HG02610 (cell line): Measurements from ENCODE around the gene MAGI2.
A peak's percentile ranks its signal among the peaks of the same experiment; 100 is the strongest.

Source experiments
- ATAC-seq: cut with Tn5 transposase; IDR thresholded peaks from one replicate; pipeline ENCODE4 v1.9.1; 2021; ENCODE audit warnings: mild to moderate bottlenecking, moderate library complexity; ENCODE audit not compliant: unreplicated experiment

Gene MAGI2

DNA sequence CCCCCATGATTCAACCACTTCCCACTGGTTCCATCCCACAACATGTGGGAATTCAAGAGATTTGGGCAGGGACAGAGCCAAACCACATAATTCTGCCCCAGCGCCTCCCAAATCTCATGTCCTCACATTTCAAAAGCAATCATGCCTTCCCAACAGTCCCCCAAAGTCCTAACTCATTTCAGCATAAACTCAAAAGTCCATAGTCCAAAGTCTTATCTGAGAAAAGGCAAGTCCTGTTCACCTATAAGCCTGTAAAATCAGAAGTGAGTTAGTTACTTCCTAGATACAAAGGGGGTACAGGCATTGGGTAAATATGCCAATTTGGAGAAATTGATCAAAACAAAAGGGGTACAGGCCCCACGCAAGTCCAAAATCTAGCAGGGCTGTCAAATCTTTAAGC is 272.9 kb downstream of the MAGI2 start:
- ATAC-seq: no peak

DNA sequence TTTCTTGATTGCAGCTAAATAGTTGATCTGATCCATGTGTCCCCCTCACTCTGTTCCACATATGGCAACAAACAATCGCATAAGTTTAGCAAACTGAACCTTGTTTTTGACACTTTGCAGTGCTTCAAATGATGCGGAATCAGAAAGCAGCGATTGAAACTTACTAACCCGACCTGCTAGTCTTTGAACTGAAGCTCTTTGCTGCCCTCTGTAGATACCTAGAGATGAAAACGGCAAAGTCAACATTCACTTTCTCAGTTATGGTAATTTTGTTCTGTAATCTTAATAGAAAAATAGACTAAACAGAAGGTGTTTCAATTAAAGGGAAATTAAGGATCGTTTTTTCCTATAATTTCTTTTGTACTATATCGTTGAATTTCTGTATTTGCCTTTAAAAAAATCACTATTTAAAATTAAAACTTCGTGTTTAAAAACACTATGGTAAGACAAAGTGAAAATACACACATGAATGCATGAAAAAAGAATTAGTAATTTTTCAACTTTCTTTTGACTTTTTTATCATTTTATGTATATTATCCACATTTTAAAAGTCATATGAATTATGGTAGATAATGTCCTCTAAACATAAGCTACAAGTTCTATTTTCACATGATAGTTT is 276.5 kb downstream of the MAGI2 start:
- ATAC-seq: peak; percentile 46

DNA sequence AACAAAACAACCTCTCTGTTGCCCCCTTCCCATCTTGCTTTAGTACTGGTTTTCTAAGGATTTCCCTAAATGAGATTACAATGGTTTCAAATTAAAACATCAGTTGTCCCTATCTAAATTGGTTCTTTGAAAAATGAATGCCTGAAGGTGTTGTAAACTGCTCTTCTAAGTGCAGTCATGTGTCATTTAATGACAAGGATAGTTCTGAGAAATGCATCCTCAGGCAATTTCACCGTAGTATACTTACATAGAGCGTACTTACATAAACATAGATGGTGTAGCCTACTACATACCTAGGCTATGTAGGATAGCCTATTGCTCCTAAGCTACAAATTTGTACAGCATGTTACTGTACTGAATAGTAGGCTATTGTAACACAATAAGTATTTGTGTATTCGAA is 278.1 kb downstream of the MAGI2 start:
- no peak for ATAC-seq

DNA sequence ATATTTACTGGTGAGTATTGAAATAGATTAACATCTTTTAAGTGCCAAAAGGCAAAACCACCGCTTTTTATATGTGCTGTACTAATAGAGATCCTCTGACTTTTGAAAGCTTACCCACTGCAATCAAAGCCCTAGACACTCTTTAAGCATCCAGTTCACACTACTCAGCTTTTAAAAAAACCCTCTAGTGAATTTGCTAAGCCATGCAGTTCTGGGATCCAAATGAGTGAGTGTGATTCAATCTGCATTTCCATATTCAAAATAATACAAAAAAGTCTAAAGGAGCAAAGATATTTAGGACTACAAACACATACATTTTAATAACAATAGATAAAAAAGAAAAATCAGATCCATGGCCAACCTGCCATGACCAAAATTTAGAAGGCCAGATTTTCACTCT is 288.2 kb downstream of the MAGI2 start:
- no peak for ATAC-seq

DNA sequence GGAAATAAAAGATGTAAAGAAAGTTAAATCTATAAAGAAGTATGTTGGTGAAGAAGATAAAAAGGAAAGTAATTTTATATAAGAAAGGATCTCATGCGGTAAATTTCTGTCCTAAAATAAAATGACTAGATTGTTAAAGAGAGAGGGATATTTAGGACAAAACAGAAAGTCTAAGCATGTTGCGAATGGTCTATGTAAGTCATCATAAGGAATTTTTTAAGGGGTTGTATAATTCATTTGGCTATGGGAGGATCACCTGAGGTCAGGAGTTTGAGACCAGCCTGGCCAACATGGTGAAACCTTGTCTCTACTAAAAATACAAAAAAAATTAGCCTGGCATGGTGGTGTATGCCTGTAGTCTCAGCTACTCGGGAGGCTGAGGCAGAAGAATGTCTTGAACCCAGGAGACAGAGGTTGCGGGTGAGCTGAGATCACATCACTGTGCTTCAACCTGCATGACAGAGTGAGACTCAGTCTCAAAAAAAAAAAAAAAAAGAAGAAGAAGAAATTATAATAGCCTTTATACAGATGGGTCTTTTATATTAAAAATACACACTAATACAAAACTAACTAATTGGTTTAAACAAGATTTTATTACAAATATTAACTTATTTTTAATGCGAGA is 294.3 kb downstream of the MAGI2 start:
- ATAC-seq: no peak

DNA sequence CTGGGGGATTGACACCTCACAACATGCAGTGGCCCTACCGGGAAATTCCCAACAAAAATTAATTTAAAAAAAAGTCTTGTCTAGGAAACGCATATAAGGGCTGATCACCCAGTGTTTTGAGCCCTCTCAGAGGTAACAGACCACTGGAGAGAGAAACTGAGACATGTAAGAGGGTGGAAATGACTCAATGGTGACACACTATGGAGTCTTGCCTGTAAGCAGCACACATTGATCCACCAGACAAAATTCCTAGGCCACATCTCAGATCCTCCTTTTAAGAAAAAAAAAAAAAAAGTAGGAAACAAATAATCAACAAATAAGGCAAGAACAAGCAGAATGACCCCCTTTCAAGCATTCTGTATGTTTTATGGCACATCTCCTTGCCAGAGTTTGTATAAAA is 296.2 kb downstream of the MAGI2 start:
- ATAC-seq: no peak

DNA sequence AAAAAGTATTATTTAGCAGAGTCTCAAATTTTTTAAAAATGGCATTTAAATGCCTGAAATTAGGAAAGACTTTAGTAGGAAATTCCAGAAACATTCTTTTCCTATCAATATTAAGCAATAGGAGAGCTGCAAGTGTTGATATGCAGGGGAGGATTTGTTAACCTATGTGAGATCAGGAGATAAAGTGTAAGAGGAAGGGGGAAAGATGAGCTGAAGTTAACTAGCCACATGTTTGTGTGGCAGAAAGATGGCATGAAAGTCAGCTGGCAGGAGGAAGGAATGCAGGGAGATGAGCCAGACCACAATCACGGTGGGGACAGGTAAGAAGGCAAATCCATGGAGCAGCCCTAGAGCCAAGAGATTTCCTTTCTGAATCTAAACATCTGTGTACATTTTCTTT is 303.6 kb downstream of the MAGI2 start:
- no peak for ATAC-seq

DNA sequence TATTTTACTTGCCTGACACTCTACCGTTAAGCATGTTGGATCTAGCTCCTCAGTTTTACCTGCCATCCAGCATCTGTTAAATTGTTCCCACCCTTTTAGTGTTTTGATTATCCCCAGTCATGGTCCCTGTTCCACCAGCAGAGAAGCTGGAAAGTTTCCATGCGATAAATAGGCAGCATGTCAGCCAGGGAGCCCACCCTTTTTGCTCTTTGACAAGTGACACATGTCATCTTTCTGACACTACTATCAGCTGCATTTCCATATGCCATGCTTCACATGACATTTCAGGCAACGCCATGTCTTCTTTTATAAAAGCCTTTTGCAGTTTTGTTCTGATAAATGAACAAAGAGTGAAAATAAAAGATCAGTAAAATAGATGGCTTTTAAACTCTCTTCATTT is 310.8 kb downstream of the MAGI2 start:
- ATAC-seq: no peak

DNA sequence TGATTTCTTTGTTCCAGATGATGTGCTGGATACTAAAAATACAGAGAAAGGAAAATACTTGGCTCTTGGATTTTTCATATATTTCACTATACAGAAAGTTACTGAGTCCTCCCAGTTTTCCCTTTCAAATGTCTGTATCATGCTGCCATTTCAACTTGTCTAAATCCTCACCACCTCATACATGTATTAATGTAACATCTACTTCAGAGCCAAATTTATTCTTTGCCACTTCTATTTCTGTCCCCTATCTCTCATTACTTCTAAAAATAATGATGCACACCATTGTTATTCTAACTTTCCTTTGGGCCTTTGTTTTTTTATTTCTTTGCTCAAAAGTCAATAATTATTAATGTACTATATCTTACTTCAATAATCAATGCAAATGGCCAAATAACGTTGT is 312.2 kb downstream of the MAGI2 start:
- no peak for ATAC-seq

DNA sequence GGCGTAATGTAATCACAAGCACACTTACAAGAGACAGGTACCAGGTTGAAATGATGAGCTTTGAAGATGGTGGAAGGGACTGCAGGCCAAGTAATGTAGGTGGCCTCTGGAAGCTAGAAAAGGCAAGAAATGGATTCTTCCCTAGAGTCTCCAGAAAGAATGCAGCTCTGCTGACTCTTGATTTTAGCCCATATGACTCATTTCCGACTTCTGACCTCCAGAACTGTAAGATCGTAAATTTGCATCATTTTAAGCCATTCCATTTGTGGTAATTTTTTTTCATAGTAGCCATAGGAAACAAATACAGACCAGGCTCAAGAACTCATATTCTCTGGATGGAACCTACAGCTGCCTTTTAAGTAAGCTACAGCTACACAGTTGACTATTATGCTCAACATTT is 315.5 kb downstream of the MAGI2 start:
- no peak for ATAC-seq

DNA sequence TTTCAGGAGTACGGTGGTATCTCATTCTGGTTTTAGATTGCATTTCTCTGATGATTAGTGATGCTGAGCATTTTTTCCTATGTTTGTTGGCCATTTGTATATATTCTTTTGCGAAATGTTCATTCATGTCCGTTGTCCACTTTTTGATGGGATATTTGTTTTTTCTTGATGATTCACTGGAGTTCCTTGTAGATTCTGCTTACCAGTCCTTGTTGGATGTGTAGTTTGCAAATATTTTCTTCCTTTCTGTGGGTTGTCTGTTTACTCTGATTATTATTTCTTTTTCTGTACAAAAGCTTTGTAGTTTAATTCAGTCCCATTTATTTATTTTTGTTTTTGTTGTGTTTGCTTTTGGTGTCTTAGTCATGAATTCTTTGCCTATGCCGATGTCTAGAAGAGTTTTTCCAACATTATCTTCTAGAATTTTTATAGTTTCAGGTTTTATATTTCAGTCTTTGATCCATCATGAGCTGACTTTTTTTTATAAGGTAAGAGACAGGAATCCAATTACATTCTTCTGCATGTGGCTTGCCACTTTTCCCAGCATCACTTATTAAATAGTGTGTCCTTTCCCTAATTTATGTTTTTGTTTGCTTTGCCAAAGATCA is 320.5 kb downstream of the MAGI2 start:
- ATAC-seq: no peak

DNA sequence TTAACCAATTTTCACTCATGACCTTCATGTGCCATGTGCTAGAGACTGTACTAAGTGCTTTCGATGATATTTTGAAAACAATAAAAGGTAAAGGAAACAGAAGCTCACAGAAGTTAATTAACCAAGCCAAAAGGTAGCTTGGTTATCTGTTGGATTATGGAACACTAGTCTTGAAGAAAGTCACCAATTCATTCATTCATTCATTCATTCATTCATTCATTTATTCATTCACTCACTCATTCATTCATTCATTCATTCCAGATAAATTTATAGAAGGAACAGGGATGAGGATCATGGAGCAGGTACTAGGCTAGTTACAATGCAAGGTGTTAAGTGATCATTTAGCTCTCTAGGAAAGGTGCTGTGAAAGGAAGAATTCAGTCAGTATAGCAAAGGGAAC is 322.8 kb downstream of the MAGI2 start:
- ATAC-seq: no peak

DNA sequence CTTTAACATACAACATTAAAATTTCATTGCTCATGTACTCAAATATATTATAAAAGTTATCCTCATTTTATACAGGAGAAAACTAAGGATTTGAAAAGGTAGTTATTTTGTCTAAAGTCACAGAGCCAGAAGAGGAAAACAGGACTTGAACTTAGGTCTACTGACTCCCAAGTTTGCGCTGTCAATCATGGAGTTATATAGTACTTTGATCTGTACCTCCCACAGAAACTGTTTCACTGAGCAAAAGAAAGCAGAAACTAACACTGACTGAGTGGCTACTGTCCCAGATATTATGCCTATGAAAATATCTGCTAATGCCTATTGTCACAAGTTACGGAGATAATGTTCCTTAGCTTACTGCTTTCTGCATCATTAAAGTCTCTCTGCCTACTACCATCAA is 329.1 kb downstream of the MAGI2 start:
- no peak for ATAC-seq

DNA sequence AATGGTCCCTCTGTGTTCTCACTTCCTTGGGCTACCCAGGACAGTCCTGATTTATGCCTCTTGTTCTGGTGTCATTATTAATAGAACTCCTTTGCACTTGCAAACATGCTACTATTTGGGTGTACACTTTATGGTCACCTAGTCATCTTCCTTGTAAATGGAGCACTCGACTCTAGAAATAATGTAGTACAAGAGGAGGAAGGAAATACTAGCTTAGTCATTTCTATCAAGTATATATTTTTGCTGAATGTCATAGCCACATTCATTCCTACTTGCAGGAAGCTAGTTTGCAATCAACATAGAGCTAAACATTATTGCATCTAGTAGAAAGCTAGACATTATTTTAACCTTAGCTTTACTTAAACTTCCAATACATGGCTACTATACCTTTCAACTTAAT is 335.3 kb downstream of the MAGI2 start:
- no peak for ATAC-seq

DNA sequence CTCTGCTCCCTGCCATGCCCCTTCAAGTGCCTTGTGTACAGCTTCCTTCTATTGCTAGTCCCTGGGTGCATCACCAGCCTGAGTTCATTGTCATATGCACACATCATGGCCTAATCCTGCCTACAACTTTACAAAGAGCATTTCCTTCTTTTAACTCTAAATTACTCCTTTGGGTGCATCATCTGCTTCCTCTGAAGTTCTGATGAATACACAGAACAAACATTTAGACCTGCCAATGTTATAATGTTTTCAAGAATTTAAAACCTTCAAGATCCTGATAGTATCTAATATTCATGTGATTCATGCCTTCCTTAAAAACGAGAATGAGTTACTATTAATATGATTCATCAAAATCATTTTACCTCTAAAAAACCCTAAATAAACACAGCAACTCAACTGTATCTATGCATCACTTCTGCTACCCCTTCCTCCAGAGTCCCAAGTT is 357.1 kb downstream of the MAGI2 start:
- no peak for ATAC-seq

DNA sequence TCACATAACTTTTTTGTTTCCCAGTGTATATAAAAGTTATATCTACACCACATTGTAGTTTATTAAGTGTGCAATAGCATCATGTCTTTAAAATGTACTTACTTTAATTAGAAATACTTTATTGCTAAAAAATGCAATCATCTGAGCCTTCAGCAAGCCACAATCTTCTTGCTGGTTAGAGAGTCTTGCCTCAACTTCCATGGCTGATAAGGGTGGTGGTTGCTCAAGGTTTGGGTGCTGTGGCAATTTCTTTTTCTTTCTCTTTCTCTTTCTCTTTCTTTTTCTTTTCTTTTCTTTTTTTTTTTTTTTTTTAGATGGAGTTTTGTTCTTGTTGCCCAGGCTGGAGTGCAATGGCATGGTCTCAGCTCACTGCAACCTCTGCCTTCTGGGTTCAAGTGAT is 360.0 kb downstream of the MAGI2 start:
- no peak for ATAC-seq

DNA sequence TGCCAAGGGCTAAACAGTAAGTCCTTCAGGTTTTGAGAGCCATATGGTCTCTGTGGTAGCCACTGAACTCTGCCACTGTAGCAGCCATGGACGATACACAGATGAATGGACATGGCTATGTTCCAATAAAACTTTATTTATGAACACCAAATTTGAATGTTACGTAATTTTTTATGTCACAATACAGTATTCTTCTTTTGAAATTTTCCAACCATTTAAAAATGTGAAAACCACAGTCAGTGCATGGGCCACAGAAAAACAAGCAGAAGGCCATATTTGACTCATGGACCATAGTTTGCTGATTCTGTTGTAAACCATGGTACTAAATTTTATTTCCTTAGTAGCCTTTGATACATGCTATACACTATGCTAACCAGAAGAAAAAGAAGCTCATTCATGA is 361.8 kb downstream of the MAGI2 start:
- no peak for ATAC-seq

DNA sequence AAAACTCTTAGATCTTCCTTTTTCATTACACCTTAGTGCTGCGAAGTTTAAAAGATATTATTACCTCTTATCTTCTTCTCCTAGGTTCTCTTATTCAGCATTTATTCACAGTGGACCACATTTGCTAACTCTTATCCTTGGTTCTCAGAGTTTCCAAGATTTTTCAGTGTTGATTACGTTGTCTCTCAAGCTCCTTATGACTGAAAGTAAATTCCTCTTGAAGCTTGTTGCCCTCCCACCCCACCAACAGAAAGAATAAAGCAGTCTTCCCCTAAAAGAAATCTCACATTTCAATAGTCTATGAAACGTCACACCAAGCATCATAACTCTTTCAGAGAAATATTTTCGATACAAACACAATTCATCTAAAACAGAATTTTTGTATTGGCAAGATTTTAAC is 362.5 kb downstream of the MAGI2 start:
- ATAC-seq: no peak

DNA sequence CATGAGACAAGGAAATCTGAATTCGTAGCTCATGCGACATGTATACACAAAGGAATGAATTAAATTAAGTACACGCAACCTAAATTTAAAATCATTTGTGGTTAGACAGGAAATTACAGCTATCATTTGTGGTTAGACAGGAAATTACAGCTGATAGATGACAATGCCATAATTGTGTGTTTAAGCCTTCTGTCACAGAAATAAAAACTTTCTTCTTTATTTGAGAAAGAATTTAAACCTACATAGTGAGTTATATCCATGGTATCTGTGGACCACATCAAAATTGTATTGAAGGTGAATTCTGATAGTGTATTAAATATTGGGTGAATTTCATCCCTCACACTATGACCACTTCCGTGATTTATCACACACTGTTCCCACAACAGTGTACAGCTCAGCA is 362.9 kb downstream of the MAGI2 start:
- no peak for ATAC-seq

DNA sequence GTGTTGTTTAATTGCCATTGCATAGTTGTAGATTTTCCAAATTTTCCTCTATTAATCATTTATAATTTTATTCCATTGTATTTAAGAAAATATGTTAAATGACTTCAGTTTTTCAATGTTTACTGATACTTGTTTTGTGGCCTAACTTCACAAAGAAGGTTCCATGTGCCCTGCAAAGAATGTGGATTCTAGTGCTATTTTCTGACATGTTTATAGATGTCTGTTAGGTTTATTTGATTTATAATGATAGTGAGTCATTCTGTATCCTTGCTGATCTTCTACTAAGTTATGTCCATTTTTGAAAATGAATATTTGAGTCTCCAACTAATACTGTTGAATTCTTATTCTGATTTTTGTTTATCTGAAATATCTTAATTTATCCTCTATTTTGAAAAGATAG is 369.0 kb downstream of the MAGI2 start:
- no peak for ATAC-seq

DNA sequence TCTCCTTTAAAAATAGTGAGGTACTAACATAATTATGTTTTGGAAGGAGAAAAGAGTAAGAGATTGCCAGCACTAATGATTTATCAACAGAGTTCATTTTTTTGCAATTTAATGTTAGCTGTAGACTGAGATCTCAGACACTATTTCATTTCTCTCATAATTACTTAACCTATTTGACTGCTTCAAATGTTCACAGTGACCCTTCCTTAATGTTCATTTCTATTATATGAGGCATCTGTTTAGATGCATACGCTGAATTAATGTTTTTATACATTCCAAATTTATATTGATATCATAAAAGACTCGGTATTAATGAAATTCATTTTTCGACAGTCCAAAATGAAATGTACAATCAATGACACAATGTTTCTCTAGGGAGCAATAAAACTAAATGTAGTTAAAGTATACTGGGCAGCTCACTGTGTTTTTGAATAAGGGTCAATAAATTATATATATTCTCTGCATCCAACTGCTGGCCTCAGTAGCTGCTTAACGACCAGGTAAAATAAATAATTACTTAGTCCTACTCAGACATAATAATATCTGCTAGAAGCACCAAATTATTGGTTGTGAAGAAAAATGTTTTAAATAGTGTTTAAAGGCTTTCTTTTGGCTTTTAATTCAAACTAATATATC is 373.4 kb downstream of the MAGI2 start:
- ATAC-seq: no peak

DNA sequence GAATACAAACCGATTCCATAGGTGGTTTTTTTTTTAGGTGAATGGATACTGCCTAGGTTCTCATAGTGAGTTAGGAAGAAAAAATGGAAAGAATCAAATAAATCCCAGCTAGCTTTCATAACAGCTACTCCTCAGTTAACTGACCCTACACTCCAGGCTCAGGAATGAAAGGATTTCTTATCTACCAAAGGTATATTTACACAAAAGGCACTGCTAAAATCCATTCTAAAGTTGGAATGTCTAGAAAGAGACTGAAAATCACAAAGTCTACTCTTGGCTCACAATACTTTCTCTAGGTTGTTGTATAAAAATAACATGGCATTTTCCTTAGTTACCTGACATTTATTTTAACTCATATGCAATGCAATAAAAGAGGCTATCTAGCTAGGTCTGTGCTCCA is 375.2 kb downstream of the MAGI2 start:
- no peak for ATAC-seq
